ENCODE measurements around the gene PTPRQ. TPM values are rescaled to one million over a fixed set of nuclear protein-coding genes. Genes with fewer than 3 reads are reported as not detected.

The PTPRQ gene
- total and polyA plus RNA-seq, 8 donors = 0.29 to 0.92 (median 0.55) TPM; not detected in 5

GRCh38 chr12:80494836-80495235, 50.8 kb downstream of the PTPRQ start:
- intact Hi-C loops (cut with DNase I; ENCODE audit: low total_unique reads) = no loop called here
- TF ChIP-seq POLR2A (IDR thresholded peaks at IDR 0.05) = no peak
- TF ChIP-seq EP300 (IDR thresholded peaks at IDR 0.05) = no peak
- TF ChIP-seq CTCF (IDR thresholded peaks at IDR 0.05) = no peak
- TF ChIP-seq POLR2AphosphoS5 (IDR thresholded peaks at IDR 0.05) = no peak
- H3K27me3 ChIP-seq = no peaks in the 10 kb centered on the region
- 63 to 81% (median 69%) methylated on average over 1 of the region's 1 CpG for WGBS, 5 donors
- H3K4me3 ChIP-seq = no peak overlapping the region
- no peak for DNase-seq
- H3K36me3 ChIP-seq = no peaks in the 10 kb centered on the region
- H3K9me3 ChIP-seq = no peaks in the 10 kb centered on the region
- H3K27ac ChIP-seq = no peak overlapping the region
- no peaks in the 10 kb centered on the region for H3K4me1 ChIP-seq

GRCh38 chr12:80498059-80498728, 54.2 kb downstream of the PTPRQ start:
- Histone ChIP-seq H3K9me3 (no peaks in the 10 kb centered on the region), H3K27ac (no peak overlapping the region), H3K4me1 (no peaks in the 10 kb centered on the region), H3K36me3 (no peaks in the 10 kb centered on the region), H3K4me3 (no peak overlapping the region), H3K27me3 (no peaks in the 10 kb centered on the region)
- TF ChIP-seq POLR2AphosphoS5 (IDR thresholded peaks at IDR 0.05) (no peak), POLR2A (IDR thresholded peaks at IDR 0.05) (no peak), EP300 (IDR thresholded peaks at IDR 0.05) (no peak), CTCF (IDR thresholded peaks at IDR 0.05) (no peak)
- WGBS, 5 donors = 43 to 46% (median 44%) methylated on average over 2 of the region's 2 CpGs
- intact Hi-C loops (cut with DNase I; ENCODE audit: low total_unique reads) = no loop called here
- DNase-seq = no peak

GRCh38 chr12:80504389-80505163, 60.5 kb downstream of the PTPRQ start:
- no peaks in the 10 kb centered on the region for H3K27me3 ChIP-seq
- no peaks in the 10 kb centered on the region for H3K36me3 ChIP-seq
- H3K27ac ChIP-seq = no peak overlapping the region
- WGBS, 5 donors = 48 to 70% (median 65%) methylated on average over 2 of the region's 2 CpGs
- DNase-seq = no peak
- intact Hi-C loops (cut with DNase I; ENCODE audit: low total_unique reads) = no loop called here
- H3K9me3 ChIP-seq = no peaks in the 10 kb centered on the region
- H3K4me1 ChIP-seq = no peaks in the 10 kb centered on the region
- TF ChIP-seq POLR2A (IDR thresholded peaks at IDR 0.05) (no peak), POLR2AphosphoS5 (IDR thresholded peaks at IDR 0.05) (no peak), EP300 (IDR thresholded peaks at IDR 0.05) (no peak), CTCF (IDR thresholded peaks at IDR 0.05) (no peak)
- H3K4me3 ChIP-seq = no peak overlapping the region

GRCh38 chr12:80509781-80510556, 65.9 kb downstream of the PTPRQ start:
- peak in 1 of 2 donors; percentile 54 for DNase-seq
- H3K36me3 ChIP-seq = no peaks in the 10 kb centered on the region
- no peak overlapping the region for H3K27ac ChIP-seq
- 24 to 61% (median 45%) methylated on average over 1 of the region's 1 CpG for WGBS, 5 donors
- no peaks in the 10 kb centered on the region for H3K9me3 ChIP-seq
- no peak for TF ChIP-seq CTCF (IDR thresholded peaks at IDR 0.05)
- TF ChIP-seq POLR2A (IDR thresholded peaks at IDR 0.05) = no peak
- TF ChIP-seq POLR2AphosphoS5 (IDR thresholded peaks at IDR 0.05) = no peak
- no peak overlapping the region for H3K4me3 ChIP-seq
- peaks cover 0 to 7% (median 0%) of the 10 kb centered on the region in 3 donors for H3K27me3 ChIP-seq
- intact Hi-C loops (cut with DNase I; ENCODE audit: low total_unique reads) = no loop called here
- no peaks in the 10 kb centered on the region for H3K4me1 ChIP-seq
